ENCODE measurements around the gene MICA. TPM values are rescaled to one million over a fixed set of nuclear protein-coding genes. Genes with fewer than 3 reads are reported as not detected.

Gene MICA
- total RNA-seq, 1 experiment from 2014 or later, result 31.0 TPM

DNA sequence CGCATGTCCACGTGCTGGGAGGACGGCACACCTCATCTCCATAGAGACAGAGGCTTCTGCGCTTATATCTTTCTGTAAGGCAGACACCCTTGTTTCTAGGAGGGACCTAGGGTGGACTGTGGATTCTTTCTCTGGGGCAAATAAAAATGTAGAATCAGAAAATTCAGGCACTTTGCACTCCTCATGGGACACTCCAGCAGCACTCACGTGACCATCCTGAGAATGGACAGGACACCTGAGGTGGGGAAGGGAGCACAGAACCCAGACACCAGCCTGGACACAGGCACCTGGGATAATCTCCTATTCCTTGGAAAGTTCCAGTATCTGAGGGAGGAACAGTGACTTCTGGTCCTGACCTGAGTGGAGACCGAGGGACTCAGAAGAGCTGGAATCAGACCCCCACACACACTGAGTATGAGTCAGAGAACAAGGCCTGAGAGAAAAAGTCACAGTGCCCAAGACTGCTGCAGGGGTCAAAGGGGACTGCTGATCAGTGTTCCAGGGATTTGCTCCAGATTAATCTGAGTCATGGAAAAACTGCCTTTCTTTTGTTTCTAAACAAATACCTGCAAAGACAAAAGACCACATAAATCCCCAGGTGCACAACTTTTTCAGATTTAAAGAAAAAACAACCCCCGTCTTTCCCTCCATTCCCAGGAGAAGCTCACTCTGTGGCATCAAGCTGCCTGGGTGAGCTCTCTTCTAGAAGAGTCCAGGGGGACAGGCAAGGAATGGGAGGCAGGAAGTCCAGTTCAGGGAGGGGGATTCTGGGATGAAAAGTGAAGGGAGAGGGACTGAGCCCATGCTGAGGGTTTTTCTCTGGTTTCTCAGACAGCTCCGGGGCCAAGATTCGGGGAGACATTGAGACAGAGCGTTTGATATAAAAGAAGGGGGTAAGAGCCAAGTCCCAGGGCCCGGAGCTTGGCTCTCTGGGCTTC, 58.9 kb downstream of the MICA start:
- Histone ChIP-seq H3K36me3 (no peaks in the 10 kb centered on the region), H3K9me3 (no peaks in the 10 kb centered on the region), H3K27me3 (no peaks in the 10 kb centered on the region), H3K4me3 (no peak overlapping the region)
- no peak for DNase-seq

DNA sequence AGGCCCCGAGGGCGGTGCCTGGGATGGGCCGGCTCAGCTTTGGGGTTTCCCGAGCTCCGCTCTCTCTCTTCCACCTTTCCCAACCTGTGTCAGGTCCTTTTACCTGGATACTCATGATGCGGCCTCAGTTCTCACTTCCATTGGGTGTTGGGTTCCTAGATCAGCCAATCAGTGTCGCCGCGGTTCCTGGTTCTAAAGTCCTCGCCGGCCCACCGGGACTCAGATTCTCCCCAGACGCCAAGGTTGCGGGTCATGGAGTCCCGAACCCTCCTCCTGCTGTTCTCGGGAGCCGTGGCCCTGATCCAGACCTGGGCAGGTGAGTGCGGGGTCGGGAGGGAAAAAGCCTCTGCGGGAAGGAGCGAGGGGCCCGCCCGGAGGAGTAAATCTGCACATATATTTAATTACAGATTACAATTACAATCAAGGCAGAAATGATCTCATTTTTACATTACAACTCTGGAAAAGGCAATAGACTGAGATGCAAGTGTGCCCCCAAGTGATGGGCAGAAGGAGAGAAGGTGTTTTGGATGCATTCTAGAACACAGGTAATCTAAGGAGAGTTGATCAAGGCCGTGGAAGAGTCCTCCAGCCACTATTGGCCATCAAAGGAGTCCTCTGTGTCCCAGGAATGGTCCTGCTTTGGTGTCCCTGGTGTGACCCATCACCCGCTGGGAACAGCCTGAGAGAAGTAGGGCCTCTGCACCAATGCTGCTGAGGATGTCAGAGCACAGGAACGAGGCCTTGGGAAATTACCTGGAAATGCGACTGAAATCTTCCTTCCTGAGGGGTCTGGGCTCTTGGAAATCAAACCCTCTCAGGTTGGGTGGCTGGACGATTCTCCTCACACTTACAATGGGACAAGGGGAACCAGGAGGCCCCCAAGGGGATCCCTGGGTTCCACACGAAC, 59.8 kb downstream of the MICA start:
- H3K9me3 ChIP-seq, result no peaks in the 10 kb centered on the region
- H3K4me3 ChIP-seq, result no peak overlapping the region
- DNase-seq, result no peak

DNA sequence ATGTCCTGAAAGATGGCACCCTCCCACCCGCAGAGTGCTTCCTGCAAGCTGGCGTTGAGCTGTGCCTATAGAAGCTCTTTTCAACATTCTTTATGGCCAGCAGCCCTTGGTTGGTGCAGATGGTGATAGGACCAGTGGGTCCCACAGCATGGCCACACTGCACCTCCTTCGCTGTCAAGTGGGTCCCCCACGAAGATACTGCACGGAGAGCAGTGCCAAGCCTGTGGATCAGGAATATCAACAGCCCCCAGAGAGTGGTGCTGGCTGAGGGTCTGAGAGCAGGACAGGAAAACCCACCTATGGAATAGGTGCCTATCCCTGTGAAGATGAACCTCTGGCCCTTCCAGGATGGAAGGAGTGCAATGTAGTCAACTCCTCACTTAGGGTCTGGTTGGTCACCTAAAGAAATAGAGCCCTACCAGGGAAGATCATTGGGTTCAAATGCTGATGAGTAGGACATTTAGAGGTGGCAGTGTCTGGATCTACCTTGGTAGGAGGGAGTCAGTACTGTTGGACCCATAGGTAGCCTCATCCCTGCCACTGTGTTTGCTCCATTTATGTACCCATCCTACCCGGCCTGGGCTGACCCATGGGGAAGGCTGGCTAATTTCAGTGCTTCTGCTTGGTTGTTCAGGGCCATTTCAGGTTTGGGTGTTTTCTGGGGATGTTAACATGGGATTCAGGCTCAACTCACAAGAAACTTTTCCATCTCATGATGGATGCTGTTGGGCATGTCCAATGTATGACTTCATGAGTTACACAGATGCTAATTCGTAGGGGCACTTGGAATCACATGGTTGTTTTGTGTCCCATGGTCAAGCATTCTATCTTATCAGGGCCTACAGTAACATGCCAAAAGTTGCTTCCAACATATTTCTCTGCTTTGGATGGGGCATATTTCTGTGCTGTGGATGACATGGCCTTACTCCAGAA, 61.1 kb downstream of the MICA start:
- no peak for DNase-seq
- no peak overlapping the region for H3K4me3 ChIP-seq
- H3K36me3 ChIP-seq, result no peaks in the 10 kb centered on the region
- no peaks in the 10 kb centered on the region for H3K9me3 ChIP-seq
- H3K27me3 ChIP-seq, result no peaks in the 10 kb centered on the region

More for the DNA sequence above, 59.8 kb downstream of the MICA start:
- no peaks in the 10 kb centered on the region for H3K27me3 ChIP-seq
- no peaks in the 10 kb centered on the region for H3K36me3 ChIP-seq

Other genes with a start within 250 kb of the MICA start
- 9.6 and 21.7 TPM in 2 replicates for gene CCHCR1, start 245.8 kb upstream of the MICA start, total RNA-seq (2014; rRNA removed; shearing (Covaris generic); ENCODE audit: low replicate concordance)
- gene TCF19, start 245.0 kb upstream of the MICA start, total RNA-seq (2014; rRNA removed; shearing (Covaris generic); ENCODE audit: low replicate concordance), result 17.3 and 25.0 TPM in 2 replicates
- 1.3 and 4.3 TPM in 2 replicates for gene POU5F1, start 232.9 kb upstream of the MICA start, total RNA-seq (2014; rRNA removed; shearing (Covaris generic); ENCODE audit: low replicate concordance)
- gene HLA-C, start 131.5 kb upstream of the MICA start, total RNA-seq (2014; rRNA removed; shearing (Covaris generic); ENCODE audit: low replicate concordance), result 252 and 364 TPM in 2 replicates
- 35.3 and 69.1 TPM in 2 replicates for gene HLA-B, start 46.4 kb upstream of the MICA start, total RNA-seq (2014; rRNA removed; shearing (Covaris generic); ENCODE audit: low replicate concordance)
- 13.1 and 17.6 TPM in 2 replicates for gene MICB, start 94.5 kb downstream of the MICA start, total RNA-seq (2014; rRNA removed; shearing (Covaris generic); ENCODE audit: low replicate concordance)
- not detected in 2 replicates for gene MCCD1, start 125.4 kb downstream of the MICA start, total RNA-seq (2014; rRNA removed; shearing (Covaris generic); ENCODE audit: low replicate concordance)
- 389 and 536 TPM in 2 replicates for gene DDX39B, start 138.4 kb downstream of the MICA start, total RNA-seq (2014; rRNA removed; shearing (Covaris generic); ENCODE audit: low replicate concordance)
- gene ATP6V1G2, start 143.0 kb downstream of the MICA start, total RNA-seq (2014; rRNA removed; shearing (Covaris generic); ENCODE audit: low replicate concordance), result 2.1 and 3.4 TPM in 2 replicates
- 19.7 and 29.3 TPM in 2 replicates for gene NFKBIL1, start 144.0 kb downstream of the MICA start, total RNA-seq (2014; rRNA removed; shearing (Covaris generic); ENCODE audit: low replicate concordance)
- not detected in 2 replicates for gene LTA, start 168.7 kb downstream of the MICA start, total RNA-seq (2014; rRNA removed; shearing (Covaris generic); ENCODE audit: low replicate concordance)
- not detected in 2 replicates for gene TNF, start 172.0 kb downstream of the MICA start, total RNA-seq (2014; rRNA removed; shearing (Covaris generic); ENCODE audit: low replicate concordance)
- gene LTB, start 178.8 kb downstream of the MICA start, total RNA-seq (2014; rRNA removed; shearing (Covaris generic); ENCODE audit: low replicate concordance), result not detected in 2 replicates
- not detected in 2 replicates for gene LST1, start 182.7 kb downstream of the MICA start, total RNA-seq (2014; rRNA removed; shearing (Covaris generic); ENCODE audit: low replicate concordance)
- gene NCR3, start 189.4 kb downstream of the MICA start, total RNA-seq (2014; rRNA removed; shearing (Covaris generic); ENCODE audit: low replicate concordance), result not detected in 2 replicates
- not detected in 2 replicates for gene AIF1, start 211.6 kb downstream of the MICA start, total RNA-seq (2014; rRNA removed; shearing (Covaris generic); ENCODE audit: low replicate concordance)
- gene PRRC2A, start 217.1 kb downstream of the MICA start, total RNA-seq (2014; rRNA removed; shearing (Covaris generic); ENCODE audit: low replicate concordance), result 17.1 and 18.2 TPM in 2 replicates
- gene BAG6, start 249.1 kb downstream of the MICA start, total RNA-seq (2014; rRNA removed; shearing (Covaris generic); ENCODE audit: low replicate concordance), result 82.2 and 194 TPM in 2 replicates